ENCODE data around the gene COL6A1. TPM values are rescaled to one million over a fixed set of nuclear protein-coding genes. Genes with fewer than 3 reads are reported as not detected.

COL6A1 gene
- total and polyA plus RNA-seq, 2 experiments from 2014 or later: 296 to 592 TPM

DNA sequence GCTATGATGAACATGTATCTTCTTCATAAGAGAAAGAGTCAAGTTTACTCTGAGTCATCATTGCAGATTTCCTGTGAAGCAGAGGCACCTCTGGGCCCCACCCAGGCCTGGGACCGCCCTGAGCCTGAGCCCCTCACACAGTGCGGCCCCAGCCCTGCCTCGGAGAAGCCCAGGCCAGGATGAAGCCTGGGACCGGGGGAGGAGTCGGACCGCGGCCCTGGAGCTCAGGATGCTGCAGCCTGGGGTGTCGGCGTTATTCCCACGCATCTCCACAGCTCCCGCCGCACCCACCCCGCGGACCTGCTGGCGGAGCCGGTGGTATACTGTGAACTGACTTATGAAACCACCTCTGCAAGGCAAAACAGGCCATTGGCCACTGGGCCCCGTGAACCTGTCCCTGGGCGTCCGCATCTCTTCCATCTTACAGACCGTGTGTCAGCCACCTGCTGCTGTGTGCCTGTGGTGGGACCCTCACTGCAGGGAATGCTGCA, 2.4 kb upstream of the COL6A1 start:
- no peaks in the 10 kb centered on the region for H3K9me2 ChIP-seq (replicated peaks; ENCODE audit: insufficient read depth)
- peaks cover 26% of the 10 kb centered on the region for H3K79me2 ChIP-seq
- peaks cover 17% of the 10 kb centered on the region for H4K20me1 ChIP-seq (ENCODE audit: insufficient read depth, poor library complexity, severe bottlenecking)
- H2AFZ ChIP-seq: no peak overlapping the region
- H3K27ac ChIP-seq: peak overlapping the region; percentile 88
- H3K9me3 ChIP-seq (ENCODE audit: low read depth): no peaks in the 10 kb centered on the region
- 71% methylated on average over 20 of the region's 20 CpGs for WGBS (ENCODE audit: low lambda C conversion rate, missing lambda C conversion rate)
- no peak for DNase-seq (ENCODE audit: low spot score)
- no peak for TF ChIP-seq EZH2 (IDR thresholded peaks at IDR 0.05; ENCODE audit: borderline replicate concordance)
- TF ChIP-seq, protein P1, sequence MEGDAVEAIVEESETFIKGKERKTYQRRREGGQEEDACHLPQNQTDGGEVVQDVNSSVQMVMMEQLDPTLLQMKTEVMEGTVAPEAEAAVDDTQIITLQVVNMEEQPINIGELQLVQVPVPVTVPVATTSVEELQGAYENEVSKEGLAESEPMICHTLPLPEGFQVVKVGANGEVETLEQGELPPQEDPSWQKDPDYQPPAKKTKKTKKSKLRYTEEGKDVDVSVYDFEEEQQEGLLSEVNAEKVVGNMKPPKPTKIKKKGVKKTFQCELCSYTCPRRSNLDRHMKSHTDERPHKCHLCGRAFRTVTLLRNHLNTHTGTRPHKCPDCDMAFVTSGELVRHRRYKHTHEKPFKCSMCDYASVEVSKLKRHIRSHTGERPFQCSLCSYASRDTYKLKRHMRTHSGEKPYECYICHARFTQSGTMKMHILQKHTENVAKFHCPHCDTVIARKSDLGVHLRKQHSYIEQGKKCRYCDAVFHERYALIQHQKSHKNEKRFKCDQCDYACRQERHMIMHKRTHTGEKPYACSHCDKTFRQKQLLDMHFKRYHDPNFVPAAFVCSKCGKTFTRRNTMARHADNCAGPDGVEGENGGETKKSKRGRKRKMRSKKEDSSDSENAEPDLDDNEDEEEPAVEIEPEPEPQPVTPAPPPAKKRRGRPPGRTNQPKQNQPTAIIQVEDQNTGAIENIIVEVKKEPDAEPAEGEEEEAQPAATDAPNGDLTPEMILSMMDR (IDR thresholded peaks at IDR 0.05; ENCODE audit: poor library complexity): no peak
- no peak for TF ChIP-seq EZH2phosphoT487 (IDR thresholded peaks at IDR 0.05; ENCODE audit: low read depth, severe bottlenecking, unreplicated experiment)
- H3K36me3 ChIP-seq (replicated peaks; ENCODE audit: insufficient read depth, low read depth): no peaks in the 10 kb centered on the region
- H3K4me3 ChIP-seq: no peak overlapping the region
- peak overlapping the region; percentile 21 for H3K4me2 ChIP-seq
- peaks cover 41% of the 10 kb centered on the region for H3K4me1 ChIP-seq (ENCODE audit: insufficient read depth)
- H3K27me3 ChIP-seq: peaks cover 3% of the 10 kb centered on the region

DNA sequence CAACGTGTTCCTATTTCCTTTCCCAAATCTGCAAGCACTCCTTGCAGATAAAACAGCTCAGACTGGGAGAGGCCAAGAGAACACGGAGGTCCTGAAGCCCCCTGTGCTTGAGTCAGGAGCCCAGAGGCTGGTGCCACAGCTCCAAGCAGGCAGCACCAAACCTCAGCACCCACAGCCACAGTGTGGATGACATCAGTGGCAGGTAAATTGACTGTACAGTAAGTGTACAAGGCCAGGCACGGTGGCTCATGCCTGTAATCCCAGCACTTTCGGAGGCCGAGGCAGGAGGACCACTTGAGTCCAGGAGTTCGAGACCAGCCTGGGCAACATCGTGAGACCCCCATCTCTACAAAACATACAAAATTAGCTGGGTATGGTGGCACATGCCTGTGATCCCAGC, 1.9 kb upstream of the COL6A1 start:
- Histone ChIP-seq H3K36me3 (replicated peaks; ENCODE audit: insufficient read depth, low read depth) (no peaks in the 10 kb centered on the region), H3K4me2 (no peak overlapping the region), H3K9me2 (replicated peaks; ENCODE audit: insufficient read depth) (no peaks in the 10 kb centered on the region), H2AFZ (no peak overlapping the region), H3K9me3 (ENCODE audit: low read depth) (no peaks in the 10 kb centered on the region), H3K27ac (peak overlapping the region; percentile 88), H3K79me2 (peaks cover 30% of the 10 kb centered on the region), H3K4me3 (no peak overlapping the region), H4K20me1 (ENCODE audit: insufficient read depth, poor library complexity, severe bottlenecking) (peaks cover 17% of the 10 kb centered on the region), H3K4me1 (ENCODE audit: insufficient read depth) (peaks cover 36% of the 10 kb centered on the region), H3K27me3 (peaks cover under 1% of the 10 kb centered on the region)
- 82% methylated on average over 7 of the region's 7 CpGs for WGBS (ENCODE audit: low lambda C conversion rate, missing lambda C conversion rate)
- DNase-seq (ENCODE audit: low spot score): no peak
- no peak for TF ChIP-seq EZH2 (IDR thresholded peaks at IDR 0.05; ENCODE audit: borderline replicate concordance)

DNA sequence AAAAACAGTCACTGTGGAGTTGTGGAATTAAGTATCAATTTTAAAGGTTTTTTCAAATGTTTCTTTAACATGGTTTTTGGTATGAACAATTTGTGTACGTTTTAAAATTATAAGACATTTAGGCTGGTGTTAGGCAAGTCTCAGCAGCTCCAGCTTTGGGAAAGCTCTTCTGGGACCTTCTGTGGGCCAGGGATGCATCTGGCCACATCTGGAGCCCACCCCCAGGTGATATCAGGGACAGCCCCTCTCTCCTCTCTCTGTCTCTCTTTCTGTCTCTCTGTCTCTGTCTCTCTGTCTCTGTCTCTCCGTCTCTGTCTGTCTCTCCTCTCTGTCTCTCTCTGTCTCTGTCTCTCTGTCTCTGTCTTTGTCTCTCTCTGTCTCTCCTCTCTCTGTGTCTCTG, 1.3 kb upstream of the COL6A1 start:
- Histone ChIP-seq H2AFZ (no peak overlapping the region), H4K20me1 (ENCODE audit: insufficient read depth, poor library complexity, severe bottlenecking) (peaks cover 17% of the 10 kb centered on the region), H3K9me3 (ENCODE audit: low read depth) (no peaks in the 10 kb centered on the region), H3K9me2 (replicated peaks; ENCODE audit: insufficient read depth) (no peaks in the 10 kb centered on the region), H3K4me2 (peak overlapping the region; percentile 87), H3K4me3 (no peak overlapping the region), H3K27ac (peak overlapping the region; percentile 86), H3K36me3 (replicated peaks; ENCODE audit: insufficient read depth, low read depth) (no peaks in the 10 kb centered on the region), H3K79me2 (peaks cover 37% of the 10 kb centered on the region), H3K27me3 (no peaks in the 10 kb centered on the region), H3K4me1 (ENCODE audit: insufficient read depth) (peaks cover 30% of the 10 kb centered on the region)
- TF ChIP-seq, protein P1 (IDR thresholded peaks at IDR 0.05; ENCODE audit: poor library complexity): no peak
- TF ChIP-seq EZH2 (IDR thresholded peaks at IDR 0.05; ENCODE audit: borderline replicate concordance) (no peak), EZH2phosphoT487 (IDR thresholded peaks at IDR 0.05; ENCODE audit: low read depth, severe bottlenecking, unreplicated experiment) (no peak)
- WGBS (ENCODE audit: low lambda C conversion rate, missing lambda C conversion rate): 64% methylated on average over 2 of the region's 2 CpGs
- DNase-seq (ENCODE audit: low spot score): no peak

DNA sequence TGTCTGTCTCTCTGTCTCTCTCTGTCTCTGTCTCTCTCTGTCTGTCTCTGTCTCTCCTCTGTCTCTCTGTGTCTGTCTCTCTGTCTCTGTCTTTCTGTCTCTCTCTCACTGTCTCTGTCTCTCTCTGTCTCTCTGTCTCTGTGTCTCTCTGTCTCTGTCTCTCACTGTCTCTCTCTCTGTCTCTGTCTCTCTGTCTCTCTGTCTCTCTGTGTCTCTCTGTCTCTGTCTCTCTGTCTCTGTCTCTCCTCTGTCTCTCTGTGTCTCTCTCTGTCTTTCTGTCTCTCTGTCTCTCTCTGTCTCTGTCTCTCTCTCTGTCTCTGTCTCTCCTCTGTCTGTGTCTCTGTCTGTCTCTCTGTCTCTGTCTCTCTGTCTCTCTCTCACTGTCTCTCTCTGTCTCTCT, 873 bp upstream of the COL6A1 start:
- Histone ChIP-seq H2AFZ (peak overlapping the region; percentile 37), H3K9me3 (ENCODE audit: low read depth) (no peaks in the 10 kb centered on the region), H3K36me3 (replicated peaks; ENCODE audit: insufficient read depth, low read depth) (no peaks in the 10 kb centered on the region), H3K9me2 (replicated peaks; ENCODE audit: insufficient read depth) (no peaks in the 10 kb centered on the region), H3K4me3 (peak overlapping the region; percentile 35), H3K27me3 (no peaks in the 10 kb centered on the region), H3K4me1 (ENCODE audit: insufficient read depth) (peaks cover 26% of the 10 kb centered on the region), H3K79me2 (peaks cover 39% of the 10 kb centered on the region), H3K27ac (peak overlapping the region; percentile 86), H3K4me2 (peak overlapping the region; percentile 87), H4K20me1 (ENCODE audit: insufficient read depth, poor library complexity, severe bottlenecking) (peaks cover 17% of the 10 kb centered on the region)
- no peak for DNase-seq (ENCODE audit: low spot score)
- no peak for TF ChIP-seq EZH2 (IDR thresholded peaks at IDR 0.05; ENCODE audit: borderline replicate concordance)
- TF ChIP-seq EZH2phosphoT487 (IDR thresholded peaks at IDR 0.05; ENCODE audit: low read depth, severe bottlenecking, unreplicated experiment): no peak
- TF ChIP-seq, protein P1 (IDR thresholded peaks at IDR 0.05; ENCODE audit: poor library complexity): no peak

All from hepatocyte (in vitro differentiated cells).